AG04449 (cell line): ENCODE data around the gene SPATA31D3.

Source experiments
- CTCF ChIA-PET: fragments of 350-600 bp; formaldehyde crosslinking; extraction: SDS; loops from one replicate; lab custom pipeline; 2021; ENCODE audit warnings: antibody characterized with exemption; lab: Yijun Ruan, JAX
- POLR2A ChIA-PET: fragments of 400-600, 350-600 bp; formaldehyde crosslinking; extraction: SDS; loops from one replicate; lab custom pipeline; 2020; ENCODE audit warnings: antibody characterized with exemption, inconsistent platforms; lab: Yijun Ruan, JAX
- DNase-seq: peaks from one replicate; pipeline ENCODE4 v3.0.0-alpha.2; 2010; ENCODE audit warnings: low read depth, low spot score
- H3K4me3 ChIP-seq: 2 replicates; pipeline ENCODE4 v1.5.1; 2011; ENCODE audit warnings: low read depth, mild to moderate bottlenecking, control low read depth, low read length
- CTCF ChIP-seq: IDR thresholded peaks from one replicate; pipeline ENCODE4 v1.5.1; 2011; ENCODE audit warnings: mild to moderate bottlenecking, moderate library complexity, low read length, control low read depth, inconsistent platforms; ENCODE audit not compliant: insufficient read depth; ENCODE audit errors: missing control alignments

SPATA31D3 gene

GRCh38 chr9:81989700-81990099, 46.4 kb downstream of the SPATA31D3 start:
- POLR2A ChIA-PET: no interaction called here
- no peak for TF ChIP-seq CTCF
- CTCF ChIA-PET: no interaction called here

GRCh38 chr9:81993656-81994055, 50.4 kb downstream of the SPATA31D3 start:
- no peak overlapping the region for H3K4me3 ChIP-seq
- ChIA-PET POLR2A (no interaction called here), CTCF (no interaction called here)
- no peak for TF ChIP-seq CTCF
- no peak for DNase-seq

More at GRCh38 chr9:81989700-81990099, 46.4 kb downstream of the SPATA31D3 start:
- no peak overlapping the region for H3K4me3 ChIP-seq
- DNase-seq: no peak
